ENCODE results near the gene ALG6.
A peak's percentile ranks its signal among the peaks of the same experiment; 100 is the strongest.

Gene ALG6

GRCh38 chr1:63367215-63368103, at the start of gene ALG6:
TSS of gene ALG6 (plus strand) at chr1:63367627. CDS start at chr1:63370978, 3,351 bp downstream.
- peak; percentile 92 for DNase-seq

GRCh38 chr1:63317817-63318152, 49.6 kb upstream of the ALG6 start:
- no peak for DNase-seq

- DNase-seq: no peak
Measured at GRCh38 chr1:63318201-63318979, 49.0 kb upstream of the ALG6 start.

- no peak for DNase-seq
Measured at GRCh38 chr1:63319046-63320021, 48.1 kb upstream of the ALG6 start.

GRCh38 chr1:63320022-63320721, 47.3 kb upstream of the ALG6 start:
- DNase-seq: no peak

- no peak for DNase-seq
Measured at GRCh38 chr1:63321066-63321784, 46.2 kb upstream of the ALG6 start.

- no peak for DNase-seq
Measured at GRCh38 chr1:63321785-63322113, 45.7 kb upstream of the ALG6 start.

GRCh38 chr1:63322114-63322943, 45.1 kb upstream of the ALG6 start, which contains the start of gene FOXD3:
TSS of gene FOXD3 (plus strand) at chr1:63322567. CDS start at chr1:63323059, 492 bp downstream.
- no peak for DNase-seq

- no peak for DNase-seq
Measured at GRCh38 chr1:63322944-63323864, 44.2 kb upstream of the ALG6 start.

- no peak for DNase-seq
Measured at GRCh38 chr1:63323865-63324778, 43.3 kb upstream of the ALG6 start.

- no peak for DNase-seq
Measured at GRCh38 chr1:63324779-63325119, 42.7 kb upstream of the ALG6 start.

GRCh38 chr1:63325279-63325985, 42.0 kb upstream of the ALG6 start:
- no peak for DNase-seq

GRCh38 chr1:63326106-63326472, 41.3 kb upstream of the ALG6 start:
- no peak for DNase-seq

GRCh38 chr1:63326473-63327380, 40.7 kb upstream of the ALG6 start:
- DNase-seq: no peak

GRCh38 chr1:63327417-63328054, 39.9 kb upstream of the ALG6 start:
- DNase-seq: no peak

- DNase-seq: no peak
Measured at GRCh38 chr1:63328122-63328521, 39.3 kb upstream of the ALG6 start.

Data from activated naive CD4-positive, alpha-beta T cell treated with anti-CD3 and anti-CD28 coated beads, Interleukin-2, amount 50 U/mL, for 16 hours (primary cell).